ENCODE measurements around the gene ACE2. TPM values are rescaled to one million over a fixed set of nuclear protein-coding genes. Genes with fewer than 3 reads are reported as not detected.

ACE2 gene
- total RNA-seq, 4 donors from 2014 or later = 6.2 to 76.3 (median 21.5) TPM

DNA sequence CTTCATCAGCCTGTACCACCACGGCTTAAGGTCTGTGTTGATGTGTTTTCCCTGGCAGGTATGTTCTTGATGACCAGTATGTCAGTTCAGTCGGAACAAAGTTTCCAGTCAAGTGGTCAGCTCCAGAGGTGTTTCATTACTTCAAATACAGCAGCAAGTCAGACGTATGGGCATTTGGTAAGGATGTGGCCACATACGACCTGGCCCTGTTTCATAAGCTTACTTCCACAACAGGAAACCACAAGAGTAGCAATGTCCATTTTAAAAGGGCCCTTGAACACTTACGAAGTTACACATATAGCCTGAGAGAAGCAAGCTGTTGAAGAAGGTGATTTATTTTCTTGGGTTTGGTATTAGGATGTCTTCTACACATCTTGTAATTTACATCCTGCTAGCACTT is 54.0 kb downstream of the ACE2 start:
- no peak for ATAC-seq (ENCODE audit: low FRiP score)
- DNase-seq (ENCODE audit: low spot score) = no peak
- TF ChIP-seq, protein P1, sequence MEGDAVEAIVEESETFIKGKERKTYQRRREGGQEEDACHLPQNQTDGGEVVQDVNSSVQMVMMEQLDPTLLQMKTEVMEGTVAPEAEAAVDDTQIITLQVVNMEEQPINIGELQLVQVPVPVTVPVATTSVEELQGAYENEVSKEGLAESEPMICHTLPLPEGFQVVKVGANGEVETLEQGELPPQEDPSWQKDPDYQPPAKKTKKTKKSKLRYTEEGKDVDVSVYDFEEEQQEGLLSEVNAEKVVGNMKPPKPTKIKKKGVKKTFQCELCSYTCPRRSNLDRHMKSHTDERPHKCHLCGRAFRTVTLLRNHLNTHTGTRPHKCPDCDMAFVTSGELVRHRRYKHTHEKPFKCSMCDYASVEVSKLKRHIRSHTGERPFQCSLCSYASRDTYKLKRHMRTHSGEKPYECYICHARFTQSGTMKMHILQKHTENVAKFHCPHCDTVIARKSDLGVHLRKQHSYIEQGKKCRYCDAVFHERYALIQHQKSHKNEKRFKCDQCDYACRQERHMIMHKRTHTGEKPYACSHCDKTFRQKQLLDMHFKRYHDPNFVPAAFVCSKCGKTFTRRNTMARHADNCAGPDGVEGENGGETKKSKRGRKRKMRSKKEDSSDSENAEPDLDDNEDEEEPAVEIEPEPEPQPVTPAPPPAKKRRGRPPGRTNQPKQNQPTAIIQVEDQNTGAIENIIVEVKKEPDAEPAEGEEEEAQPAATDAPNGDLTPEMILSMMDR (IDR thresholded peaks at IDR 0.05) = no peak

DNA sequence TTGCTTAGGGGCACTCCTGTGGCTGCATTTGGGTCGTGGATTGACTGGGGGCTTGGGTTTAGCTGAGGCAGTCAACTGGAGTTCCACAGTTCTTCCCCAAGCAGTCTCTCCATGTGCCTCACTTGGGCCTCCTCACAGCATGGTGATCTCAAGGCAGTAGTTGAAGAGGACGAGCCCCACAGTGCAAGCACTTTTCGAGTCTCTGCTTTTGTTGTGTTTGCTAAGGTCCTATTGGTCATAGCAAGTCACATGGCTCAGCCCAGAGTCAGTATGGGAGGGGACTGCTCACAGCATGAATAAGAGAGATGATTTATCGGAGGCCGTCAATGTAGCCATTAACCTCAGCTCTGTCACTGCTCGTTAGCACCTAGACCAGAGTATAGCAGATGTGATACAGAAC is 70.4 kb downstream of the ACE2 start:
- ATAC-seq (ENCODE audit: low FRiP score) = no peak

GRCh38 chrX:15529165-15529564 is 71.6 kb downstream of the ACE2 start:
- TF ChIP-seq, protein P1 (IDR thresholded peaks at IDR 0.05) = no peak
- ATAC-seq (ENCODE audit: low FRiP score) (no peak), DNase-seq (ENCODE audit: low spot score) (no peak)

More for the DNA sequence above, 70.4 kb downstream of the ACE2 start:
- no peak for DNase-seq (ENCODE audit: low spot score)
- TF ChIP-seq, protein P1 (IDR thresholded peaks at IDR 0.05) = no peak

DNA sequence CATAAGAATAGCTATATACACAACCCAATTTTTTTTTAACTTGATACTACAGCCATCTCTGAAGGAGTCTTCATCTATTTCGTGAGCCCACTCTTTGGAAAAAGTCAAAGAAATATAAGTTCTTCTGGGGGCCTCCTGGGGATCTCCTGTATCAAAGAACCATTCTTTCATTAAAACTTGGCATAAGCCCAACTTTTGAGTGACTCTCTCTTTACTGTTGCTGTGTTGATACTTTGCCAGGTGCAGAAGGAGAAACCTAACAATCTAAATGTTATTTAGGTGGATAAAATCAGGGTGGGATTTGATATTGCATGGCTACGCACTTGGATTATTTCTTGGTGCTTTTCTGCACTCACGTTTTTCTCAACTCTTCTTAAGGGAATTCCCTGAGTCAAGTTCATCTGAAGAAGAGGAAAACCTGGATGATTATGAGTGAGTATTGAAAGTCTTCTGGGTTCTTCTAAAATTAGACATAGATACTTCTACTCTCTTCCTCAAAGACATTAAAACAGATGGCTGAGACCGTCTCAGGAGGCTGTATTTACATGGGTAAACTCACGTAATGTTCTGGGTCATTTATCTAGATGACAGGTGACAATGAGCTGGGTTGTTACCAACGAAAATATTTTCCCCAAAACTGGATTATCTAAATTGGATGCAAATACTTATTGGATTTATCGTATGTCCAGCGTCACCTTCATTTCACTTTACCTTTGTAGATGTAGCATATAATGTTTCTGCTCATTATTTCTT is 74.9 kb downstream of the ACE2 start:
- ATAC-seq (ENCODE audit: low FRiP score) = no peak
- TF ChIP-seq, protein P1 (IDR thresholded peaks at IDR 0.05) = no peak
- no peak for DNase-seq (ENCODE audit: low spot score)

GRCh38 chrX:15524417-15524816 is 76.3 kb downstream of the ACE2 start:
- TF ChIP-seq, protein P1 (IDR thresholded peaks at IDR 0.05) = no peak
- no peak for ATAC-seq (ENCODE audit: low FRiP score)
- no peak for DNase-seq (ENCODE audit: low spot score)

- no peak for DNase-seq (ENCODE audit: low spot score)
- ATAC-seq (ENCODE audit: low FRiP score) = no peak
- TF ChIP-seq, protein P1 (IDR thresholded peaks at IDR 0.05) = no peak
Measured at GRCh38 chrX:15523088-15523487, 77.7 kb downstream of the ACE2 start.

- ATAC-seq (ENCODE audit: low FRiP score) = no peak
- no peak for DNase-seq (ENCODE audit: low spot score)
- TF ChIP-seq, protein P1 (IDR thresholded peaks at IDR 0.05) = no peak
Measured at GRCh38 chrX:15522464-15522863, 78.3 kb downstream of the ACE2 start.
